ENCODE measurements around the gene NRL.

NRL gene

GRCh38 chr14:24068711-24069410 is 45.9 kb downstream of the NRL start:
- no peak for DNase-seq (ENCODE audit: low read depth in 2 of 2, low spot score in 1 of 2)

GRCh38 chr14:24067133-24068082 is 47.3 kb downstream of the NRL start:
- no peak for DNase-seq (ENCODE audit: low read depth in 2 of 2, low spot score in 1 of 2)

GRCh38 chr14:24066496-24067132 is 48.1 kb downstream of the NRL start:
- DNase-seq (ENCODE audit: low read depth in 2 of 2, low spot score in 1 of 2): no peak

- no peak for DNase-seq (ENCODE audit: low read depth in 2 of 2, low spot score in 1 of 2)
These were observed 49.3 kb downstream of the NRL start for GRCh38 chr14:24065408-24065807.

GRCh38 chr14:24064856-24065255 is 49.9 kb downstream of the NRL start:
- no peak for DNase-seq (ENCODE audit: low read depth in 2 of 2, low spot score in 1 of 2)

DNA sequence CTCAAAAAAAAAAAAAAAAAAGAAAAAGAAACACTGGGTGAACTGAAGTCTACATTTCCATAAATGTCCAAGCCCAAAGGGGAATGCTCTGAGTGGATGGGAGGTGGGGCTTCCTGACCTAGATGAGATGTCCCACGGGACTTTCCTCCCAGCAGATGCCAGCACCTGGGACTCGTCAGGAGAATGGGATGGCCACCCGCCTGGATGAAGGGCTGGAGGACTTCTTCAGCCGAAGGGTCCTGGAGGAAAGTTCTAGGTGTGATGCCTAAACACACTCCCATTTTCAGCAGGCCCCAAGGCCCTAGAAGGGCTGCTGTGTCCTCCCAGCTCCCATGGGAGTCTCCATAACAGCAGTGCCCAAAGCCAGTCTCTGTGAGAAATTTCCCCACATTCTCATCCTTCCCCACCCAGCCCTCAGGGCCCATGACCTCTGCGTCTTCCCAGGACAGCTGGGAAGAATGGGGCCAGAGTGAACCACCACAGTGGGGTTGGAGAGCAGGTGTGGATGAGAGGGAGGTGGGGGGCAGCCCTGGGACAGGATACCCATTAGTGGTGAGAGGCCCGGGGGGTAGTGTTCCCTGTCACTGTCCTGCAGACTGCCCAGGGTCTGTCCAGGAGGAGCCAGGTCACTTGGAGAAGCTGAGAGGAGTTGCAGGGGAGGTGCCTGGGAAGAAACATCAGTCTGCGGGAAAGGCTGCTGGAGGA is 50.5 kb downstream of the NRL start:
- DNase-seq (ENCODE audit: low read depth in 2 of 2, low spot score in 1 of 2): no peak

DNA sequence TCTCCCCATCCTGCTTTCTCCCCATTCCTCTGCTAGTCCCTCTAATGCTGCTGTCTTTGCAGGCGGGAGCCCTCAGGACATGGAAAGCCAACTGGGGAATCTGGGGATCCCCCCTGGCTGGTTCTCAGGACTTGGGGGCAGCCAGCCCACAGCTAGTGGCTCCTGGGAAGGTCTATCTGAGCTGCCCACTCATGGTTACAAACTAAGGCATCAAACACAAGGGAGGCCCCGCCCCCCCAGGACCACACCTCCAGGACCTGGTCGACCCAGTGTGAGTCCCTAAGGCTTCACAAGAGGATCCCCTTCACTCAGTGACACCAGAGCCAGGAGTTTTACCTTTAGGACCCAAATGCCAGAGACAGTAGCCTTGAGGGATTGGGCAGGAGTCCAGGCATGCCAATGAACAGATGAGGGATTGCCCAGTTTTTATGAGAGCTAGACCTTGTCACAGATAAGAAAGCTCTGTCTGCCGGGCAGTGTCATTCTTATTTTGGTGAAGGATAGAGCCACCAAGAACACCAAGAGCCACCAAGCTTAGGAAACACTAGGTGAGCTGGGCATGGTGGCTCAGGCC is 51.4 kb downstream of the NRL start:
- no peak for DNase-seq (ENCODE audit: low read depth in 2 of 2, low spot score in 1 of 2)

- no peak for DNase-seq (ENCODE audit: low read depth in 2 of 2, low spot score in 1 of 2)
These were observed 52.4 kb downstream of the NRL start for GRCh38 chr14:24062216-24062980.

- no peak for DNase-seq (ENCODE audit: low read depth in 2 of 2, low spot score in 1 of 2)
These were observed 53.5 kb downstream of the NRL start for GRCh38 chr14:24060984-24061913.

- DNase-seq (ENCODE audit: low read depth in 2 of 2, low spot score in 1 of 2): no peak
These were observed 54.3 kb downstream of the NRL start for GRCh38 chr14:24060443-24060842.

- no peak for DNase-seq (ENCODE audit: low read depth in 2 of 2, low spot score in 1 of 2)
These were observed 54.8 kb downstream of the NRL start for GRCh38 chr14:24059841-24060388.

GRCh38 chr14:24058951-24059475 is 55.7 kb downstream of the NRL start:
- DNase-seq (ENCODE audit: low read depth in 2 of 2, low spot score in 1 of 2): no peak

- DNase-seq (ENCODE audit: low read depth in 2 of 2, low spot score in 1 of 2): no peak
These were observed 56.3 kb downstream of the NRL start for GRCh38 chr14:24058260-24058950.

DNA sequence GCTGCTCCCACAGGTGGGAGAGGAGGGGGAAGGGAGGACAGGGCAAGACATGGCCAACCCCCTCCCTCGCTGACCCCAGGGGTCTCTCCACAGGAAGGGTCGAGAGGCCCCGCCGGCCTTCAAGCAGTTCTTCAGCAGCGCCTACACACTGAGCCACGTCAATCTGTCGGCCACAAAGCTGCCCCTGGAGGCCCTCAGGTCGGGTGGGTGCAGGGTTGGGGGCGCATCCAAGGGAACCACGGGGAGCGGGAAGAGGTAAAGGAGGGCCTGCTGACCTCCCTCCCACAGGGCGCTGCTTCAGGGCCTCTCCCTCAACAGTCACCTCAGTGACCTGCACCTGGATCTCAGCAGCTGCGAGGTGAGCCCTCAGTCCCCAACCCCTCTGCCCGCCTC is 56.9 kb downstream of the NRL start:
- DNase-seq (ENCODE audit: low read depth in 2 of 2, low spot score in 1 of 2): no peak

DNA sequence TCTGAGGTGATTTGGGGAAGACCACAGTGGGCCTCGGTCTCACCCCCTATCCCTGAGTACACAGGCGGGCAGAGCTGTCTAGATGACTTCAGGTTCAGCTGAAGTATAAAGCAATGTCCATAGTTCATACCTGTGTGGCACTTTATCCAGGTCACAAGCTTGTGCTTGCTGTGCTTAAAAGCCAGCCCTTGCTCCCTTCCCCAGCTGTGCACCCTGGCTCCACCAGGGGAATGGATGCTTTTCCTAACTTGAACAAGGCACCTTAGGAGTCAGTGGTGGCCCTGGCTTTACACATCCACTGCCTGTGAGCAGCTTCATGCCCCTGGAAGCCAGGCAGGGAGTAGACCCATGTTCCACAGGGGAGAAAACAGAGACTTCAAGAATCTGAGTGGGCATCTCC is 57.5 kb downstream of the NRL start:
- DNase-seq (ENCODE audit: low read depth in 2 of 2, low spot score in 1 of 2): no peak

DNA sequence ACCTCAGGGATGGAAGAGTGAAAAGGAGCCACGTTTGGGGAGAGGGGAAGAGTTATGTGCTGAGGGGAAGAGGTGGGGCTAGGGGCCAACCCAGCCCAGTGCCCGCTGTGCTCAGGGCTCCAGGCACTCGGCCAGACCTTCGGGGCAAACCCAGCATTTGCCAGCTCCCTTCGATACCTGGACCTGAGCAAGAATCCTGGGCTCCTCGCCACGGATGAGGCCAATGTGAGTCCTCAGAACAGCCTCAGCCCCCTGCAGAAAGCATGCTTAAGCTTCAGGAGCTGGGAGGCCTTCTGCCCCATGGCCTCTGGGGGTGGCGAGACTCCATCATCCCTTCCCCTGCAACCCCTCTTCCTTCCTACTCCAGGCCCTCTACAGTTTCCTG is 58.0 kb downstream of the NRL start:
- no peak for DNase-seq (ENCODE audit: low read depth in 2 of 2, low spot score in 1 of 2)

DNA sequence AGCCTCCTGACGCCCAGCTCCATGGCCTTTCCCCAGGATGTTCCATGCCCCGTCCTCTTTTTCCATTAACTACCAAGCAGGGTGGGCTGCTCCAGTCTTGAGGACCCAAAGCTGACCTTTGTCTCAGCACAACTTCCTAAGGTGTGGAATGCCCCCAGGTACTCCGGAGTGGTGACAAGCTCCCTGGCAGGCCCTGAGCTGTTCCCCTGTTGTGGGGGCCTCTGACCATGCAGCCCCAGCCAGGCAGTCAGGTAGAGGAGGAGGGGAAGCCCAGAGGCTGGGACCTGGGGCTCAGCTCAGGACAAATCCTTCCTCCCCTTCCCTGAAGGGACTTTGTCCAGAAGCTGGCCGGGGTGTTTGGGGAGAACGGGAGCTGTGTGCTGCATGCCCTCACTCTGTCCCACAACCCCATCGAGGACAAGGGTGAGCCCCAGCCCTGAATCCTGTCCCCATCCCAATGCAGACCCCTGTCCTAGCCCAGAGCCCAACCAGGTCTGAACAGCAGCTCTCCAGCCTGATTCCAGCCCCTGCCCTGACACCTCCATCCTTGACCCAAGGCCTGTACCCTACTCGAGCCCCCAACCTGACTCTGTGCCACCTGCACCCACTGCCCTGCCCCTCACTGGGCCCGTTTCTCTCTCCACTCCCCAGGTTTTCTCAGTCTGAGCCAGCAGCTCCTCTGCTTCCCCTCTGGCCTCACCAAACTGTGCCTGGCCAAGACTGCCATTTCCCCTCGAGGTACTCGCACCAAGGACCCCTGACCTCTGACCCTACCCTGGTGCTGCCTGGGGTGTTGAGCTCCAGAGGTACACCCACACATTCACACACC is 58.6 kb downstream of the NRL start:
- DNase-seq (ENCODE audit: low read depth in 2 of 2, low spot score in 1 of 2): no peak
